Calu3 (cell line): ENCODE data around the gene AGGF1. TPM values are rescaled to one million over a fixed set of nuclear protein-coding genes. Genes with fewer than 3 reads are reported as not detected.

ENCODE experiments used
- BruUV-seq: library from RNA; stranded (reverse); fragments of 400-500 nt; replicated peaks from 2 replicates; lab custom pipeline; 2021; lab: Mats Ljungman, UMichigan
- CTCF ChIA-PET: fragments of 300-600 bp; sonication (Branson Sonifier 250); formaldehyde crosslinking; loops from one replicate; lab custom pipeline; 2022; ENCODE audit warnings: antibody characterized with exemption; lab: Charles Lee
- DNase-seq: peaks from one replicate; pipeline ENCODE4 v3.0.0; 2022
- H3K27ac Mint-ChIP-seq: one replicate; pipeline ENCODE4 v1.8.0; 2022; ENCODE audit warnings: mixed read lengths; ENCODE audit not compliant: unreplicated experiment
- H3K27me3 Mint-ChIP-seq: one replicate; pipeline ENCODE4 v1.8.0; 2022; ENCODE audit warnings: mixed read lengths; ENCODE audit not compliant: unreplicated experiment
- H3K36me3 Mint-ChIP-seq: one replicate; pipeline ENCODE4 v1.8.0; 2022; ENCODE audit warnings: mild to moderate bottlenecking, moderate library complexity, mixed read lengths; ENCODE audit not compliant: insufficient read depth, unreplicated experiment
- H3K4me1 Mint-ChIP-seq: one replicate; pipeline ENCODE4 v1.8.0; 2022; ENCODE audit warnings: mild to moderate bottlenecking, low read depth, mixed read lengths; ENCODE audit not compliant: unreplicated experiment
- H3K4me3 Mint-ChIP-seq: one replicate; pipeline ENCODE4 v1.8.0; 2022; ENCODE audit warnings: mild to moderate bottlenecking, low read depth, moderate library complexity, mixed read lengths; ENCODE audit not compliant: unreplicated experiment
- H3K9me3 Mint-ChIP-seq: one replicate; pipeline ENCODE4 v1.8.0; 2022; ENCODE audit warnings: low read depth, mixed read lengths; ENCODE audit not compliant: unreplicated experiment
- CTCF ChIP-seq: fragments of 200-600 bp; IDR thresholded peaks from one replicate; pipeline ENCODE4 v1.8.0; 2022; ENCODE audit warnings: antibody characterized with exemption; ENCODE audit not compliant: unreplicated experiment
- intact Hi-C: fragments of 100-400 bp; cut with micrococcal nuclease; formaldehyde crosslinking; loops from one replicate; pipeline ENCODE4 v1.10.0; 2022; ENCODE audit not compliant: unreplicated experiment
- total RNA-seq: library from RNA; stranded (reverse); gene quantifications from 2 replicates; pipeline ENCODE4 v1.2.3, GENCODE V29; 2022

AGGF1 gene
- total RNA-seq, 1 experiment from 2014 or later: 29.5 TPM

- no TSS peak for BruUV-seq
- Mint-ChIP-seq H3K36me3 (peaks cover 25% of the 10 kb centered on the region), H3K4me1 (peaks cover 8% of the 10 kb centered on the region), H3K4me3 (no peak overlapping the region), H3K27ac (no peak overlapping the region), H3K27me3 (no peaks in the 10 kb centered on the region), H3K9me3 (peaks cover 8% of the 10 kb centered on the region)
- TF ChIP-seq CTCF: no peak
- DNase-seq: no peak
- intact Hi-C loops: no loop called here
- CTCF ChIA-PET: no interaction called here
These were observed 3.1 kb downstream of the AGGF1 start for GRCh38 chr5:77033338-77033737.

GRCh38 chr5:77035950-77036349 is 5.7 kb downstream of the AGGF1 start:
- DNase-seq: no peak
- no peak for TF ChIP-seq CTCF
- no peaks in the 10 kb centered on the region for H3K9me3 Mint-ChIP-seq
- no peak overlapping the region for H3K27ac Mint-ChIP-seq
- no TSS peak for BruUV-seq
- H3K27me3 Mint-ChIP-seq: no peaks in the 10 kb centered on the region
- peaks cover 23% of the 10 kb centered on the region for H3K36me3 Mint-ChIP-seq
- H3K4me3 Mint-ChIP-seq: no peak overlapping the region
- intact Hi-C loops: no loop called here
- CTCF ChIA-PET: no interaction called here
- H3K4me1 Mint-ChIP-seq: peaks cover 8% of the 10 kb centered on the region

GRCh38 chr5:77046416-77047073 is 16.3 kb downstream of the AGGF1 start:
- Mint-ChIP-seq H3K27me3 (no peaks in the 10 kb centered on the region), H3K36me3 (peaks cover 41% of the 10 kb centered on the region), H3K9me3 (no peaks in the 10 kb centered on the region), H3K4me3 (no peak overlapping the region), H3K27ac (no peak overlapping the region), H3K4me1 (no peaks in the 10 kb centered on the region)
- intact Hi-C loops: no loop called here
- no peak for TF ChIP-seq CTCF
- CTCF ChIA-PET: no interaction called here
- no TSS peak for BruUV-seq
- no peak for DNase-seq

GRCh38 chr5:77064040-77064439 is 33.8 kb downstream of the AGGF1 start:
- H3K4me1 Mint-ChIP-seq: no peaks in the 10 kb centered on the region
- H3K9me3 Mint-ChIP-seq: peaks cover under 1% of the 10 kb centered on the region
- CTCF ChIA-PET: no interaction called here
- no TSS peak for BruUV-seq
- no peak overlapping the region for H3K4me3 Mint-ChIP-seq
- H3K36me3 Mint-ChIP-seq: peaks cover 13% of the 10 kb centered on the region
- intact Hi-C loops: no loop called here
- DNase-seq: no peak
- no peak for TF ChIP-seq CTCF
- H3K27me3 Mint-ChIP-seq: no peaks in the 10 kb centered on the region
- no peak overlapping the region for H3K27ac Mint-ChIP-seq
